Neural progenitor cell (in vitro differentiated cells): ENCODE measurements around the gene LGALS3BP. TPM values are rescaled to one million over a fixed set of nuclear protein-coding genes. Genes with fewer than 3 reads are reported as not detected.

Experiments
- DNase-seq: peaks from one replicate; pipeline ENCODE4 v3.0.0-alpha.2; 2016; ENCODE audit warnings: low spot score
- H2AFZ ChIP-seq: fragments of 200-600 bp; sonication (generic); replicated peaks from 2 replicates; pipeline ENCODE4 v1.6.1; 2016; ENCODE audit warnings: antibody characterized with exemption
- H3F3A ChIP-seq: fragments of 200-600 bp; sonication (generic); 2 replicates; pipeline ENCODE4 v1.6.1; 2016; ENCODE audit warnings: antibody characterized with exemption, low read depth
- H3K27ac ChIP-seq: fragments of 200-600 bp; sonication (generic); 2 replicates; pipeline ENCODE4 v1.5.1; 2016; ENCODE audit warnings: mild to moderate bottlenecking
- H3K27me3 ChIP-seq: fragments of 200-600 bp; sonication (generic); 2 replicates; pipeline ENCODE4 v1.6.1; 2016; ENCODE audit warnings: mild to moderate bottlenecking, moderate library complexity
- H3K36me3 ChIP-seq: fragments of 200-600 bp; sonication (generic); 2 replicates; pipeline ENCODE4 v1.5.1; 2016
- H3K4me1 ChIP-seq: fragments of 200-600 bp; sonication (generic); 2 replicates; pipeline ENCODE4 v1.6.1; 2016; ENCODE audit warnings: mixed run types
- H3K4me2 ChIP-seq: fragments of 200-600 bp; sonication (generic); 2 replicates; pipeline ENCODE4 v1.6.1; 2016
- H3K4me3 ChIP-seq: fragments of 200-600 bp; sonication (generic); 2 replicates; pipeline ENCODE4 v1.5.1; 2016
- H3K79me2 ChIP-seq: fragments of 200-600 bp; sonication (generic); 2 replicates; pipeline ENCODE4 v1.6.1; 2016; ENCODE audit warnings: low read depth
- H3K9ac ChIP-seq: fragments of 200-600 bp; sonication (generic); 2 replicates; pipeline ENCODE4 v1.6.1; 2016
- H3K9me3 ChIP-seq: fragments of 200-600 bp; sonication (generic); 2 replicates; pipeline ENCODE4 v1.5.1; 2016; ENCODE audit warnings: low read depth
- H4K20me1 ChIP-seq: fragments of 200-600 bp; sonication (generic); 2 replicates; pipeline ENCODE4 v1.6.1; 2016; ENCODE audit warnings: low read depth
- H3K27ac Mint-ChIP-seq: 3 replicates; pipeline ENCODE4 v1.8.0; 2021; ENCODE audit warnings: mixed read lengths
- H3K27me3 Mint-ChIP-seq: 2 replicates; pipeline ENCODE4 v1.8.0; 2022; ENCODE audit warnings: low read depth, mild to moderate bottlenecking, inconsistent platforms, moderate library complexity, mixed read lengths; ENCODE audit not compliant: insufficient read depth
- H3K36me3 Mint-ChIP-seq: 3 replicates; pipeline ENCODE4 v1.8.0; 2021; ENCODE audit warnings: mixed read lengths
- H3K4me1 Mint-ChIP-seq: 3 replicates; pipeline ENCODE4 v1.8.0; 2021; ENCODE audit warnings: mixed read lengths
- H3K4me3 Mint-ChIP-seq: 3 replicates; pipeline ENCODE4 v1.8.0; 2021; ENCODE audit warnings: mild to moderate bottlenecking, moderate library complexity, mixed read lengths
- H3K9me3 Mint-ChIP-seq: 3 replicates; pipeline ENCODE4 v1.8.0; 2020; ENCODE audit warnings: mixed read lengths
- CTCF ChIP-seq: fragments of 200-600 bp; sonication (generic); IDR thresholded peaks from 2 replicates; pipeline ENCODE4 v1.5.1; 2017; ENCODE audit warnings: antibody characterized with exemption, mild to moderate bottlenecking
- EZH2 ChIP-seq: fragments of 200-600 bp; sonication (generic); IDR thresholded peaks from 2 replicates; pipeline ENCODE4 v1.6.1; 2017; ENCODE audit warnings: antibody characterized with exemption, mild to moderate bottlenecking, moderate library complexity
- EZH2phosphoT487 ChIP-seq: fragments of 200-600 bp; sonication (generic); IDR thresholded peaks from 2 replicates; pipeline ENCODE4 v1.6.1; 2017; ENCODE audit warnings: antibody characterized with exemption
- total RNA-seq: library from RNA; depleted of rRNA; stranded (reverse); fragments of >200 nt; gene quantifications from 2 replicates; pipeline ENCODE4 v1.2.3, GENCODE V29; 2015; ENCODE audit warnings: low replicate concordance

LGALS3BP gene
- total RNA-seq, 1 donor from 2014 or later = 17.5 TPM

GRCh38 chr17:79020631-79021301 is 41.0 kb upstream of the LGALS3BP start:
- H4K20me1 ChIP-seq = no peaks in the 10 kb centered on the region
- H3F3A ChIP-seq = peaks cover 13% of the 10 kb centered on the region
- H3K27me3 Mint-ChIP-seq = peaks cover 30% of the 10 kb centered on the region
- H3K79me2 ChIP-seq = no peaks in the 10 kb centered on the region
- H3K9ac ChIP-seq = no peak overlapping the region
- no peak overlapping the region for H3K4me2 ChIP-seq
- peaks cover 9% of the 10 kb centered on the region for H3K4me1 ChIP-seq
- H2AFZ ChIP-seq = no peak overlapping the region
- no peak overlapping the region for H3K27ac Mint-ChIP-seq
- peaks cover 67% of the 10 kb centered on the region for H3K27me3 ChIP-seq
- DNase-seq = no peak
- no peaks in the 10 kb centered on the region for H3K36me3 ChIP-seq
- H3K36me3 Mint-ChIP-seq = no peaks in the 10 kb centered on the region
- no peak overlapping the region for H3K4me3 ChIP-seq
- H3K9me3 ChIP-seq = no peaks in the 10 kb centered on the region
- H3K4me3 Mint-ChIP-seq = no peak overlapping the region
- H3K27ac ChIP-seq = no peak overlapping the region
- TF ChIP-seq EZH2 (no peak), EZH2phosphoT487 (no peak), CTCF (no peak)
- H3K9me3 Mint-ChIP-seq = peaks cover 8% of the 10 kb centered on the region
- peaks cover 10% of the 10 kb centered on the region for H3K4me1 Mint-ChIP-seq

GRCh38 chr17:79019632-79020584 is 40.2 kb upstream of the LGALS3BP start:
- peaks cover 25% of the 10 kb centered on the region for H3K27me3 Mint-ChIP-seq
- no peak overlapping the region for H3K27ac ChIP-seq

GRCh38 chr17:79019261-79019631 is 39.5 kb upstream of the LGALS3BP start:
- peaks cover 11% of the 10 kb centered on the region for H3K9me3 ChIP-seq

More at GRCh38 chr17:79019632-79020584, 40.2 kb upstream of the LGALS3BP start:
- Histone ChIP-seq H4K20me1 (no peaks in the 10 kb centered on the region), H3K36me3 (no peaks in the 10 kb centered on the region), H3K4me2 (no peak overlapping the region), H3K9me3 (peaks cover 5% of the 10 kb centered on the region), H3K9ac (no peak overlapping the region), H3K79me2 (no peaks in the 10 kb centered on the region), H3K4me1 (peaks cover 9% of the 10 kb centered on the region), H3F3A (peaks cover 13% of the 10 kb centered on the region), H2AFZ (no peak overlapping the region), H3K4me3 (no peak overlapping the region), H3K27me3 (peaks cover 58% of the 10 kb centered on the region)
- H3K36me3 Mint-ChIP-seq = no peaks in the 10 kb centered on the region
- no peak for TF ChIP-seq EZH2
- TF ChIP-seq CTCF = peak; percentile 64
- no peak overlapping the region for H3K4me3 Mint-ChIP-seq
- peaks cover 6% of the 10 kb centered on the region for H3K4me1 Mint-ChIP-seq
- H3K27ac Mint-ChIP-seq = no peak overlapping the region
- H3K9me3 Mint-ChIP-seq = peaks cover 11% of the 10 kb centered on the region
- DNase-seq = peak; percentile 53

More at GRCh38 chr17:79019261-79019631, 39.5 kb upstream of the LGALS3BP start:
- Histone ChIP-seq H3K36me3 (no peaks in the 10 kb centered on the region), H2AFZ (no peak overlapping the region), H4K20me1 (no peaks in the 10 kb centered on the region), H3K79me2 (no peaks in the 10 kb centered on the region), H3K4me2 (no peak overlapping the region), H3K4me1 (peaks cover 9% of the 10 kb centered on the region), H3K9ac (no peak overlapping the region), H3F3A (peaks cover 13% of the 10 kb centered on the region), H3K27me3 (peaks cover 51% of the 10 kb centered on the region), H3K27ac (no peak overlapping the region), H3K4me3 (no peak overlapping the region)
- peaks cover 14% of the 10 kb centered on the region for H3K9me3 Mint-ChIP-seq
- TF ChIP-seq EZH2phosphoT487 (no peak), CTCF (no peak), EZH2 (no peak)
- no peaks in the 10 kb centered on the region for H3K36me3 Mint-ChIP-seq
- peaks cover 5% of the 10 kb centered on the region for H3K4me1 Mint-ChIP-seq
- H3K27ac Mint-ChIP-seq = no peak overlapping the region
- no peak overlapping the region for H3K4me3 Mint-ChIP-seq
- peaks cover 23% of the 10 kb centered on the region for H3K27me3 Mint-ChIP-seq
- no peak for DNase-seq
